Measurements from ENCODE around the gene WDFY4.

DNA sequence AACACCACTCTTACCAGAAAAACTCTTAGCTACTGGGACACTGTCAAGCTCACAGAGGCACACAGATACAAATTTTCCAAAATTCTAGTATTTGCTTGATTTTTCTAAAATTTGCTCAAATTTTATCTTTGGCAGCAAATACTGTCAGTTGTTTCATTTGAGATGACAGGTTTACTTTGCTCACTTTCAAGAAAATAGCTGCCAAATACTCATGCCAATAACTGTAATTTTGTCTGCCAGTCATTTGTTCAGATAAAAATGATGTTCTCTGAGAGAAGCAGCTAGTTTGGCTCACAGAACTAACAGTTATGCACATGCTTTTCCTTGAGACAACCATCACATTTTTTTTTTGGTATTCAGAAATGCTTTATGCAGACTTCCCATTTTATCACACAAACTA lies 172.2 kb downstream of the WDFY4 start:
- TF ChIP-seq, protein P1, sequence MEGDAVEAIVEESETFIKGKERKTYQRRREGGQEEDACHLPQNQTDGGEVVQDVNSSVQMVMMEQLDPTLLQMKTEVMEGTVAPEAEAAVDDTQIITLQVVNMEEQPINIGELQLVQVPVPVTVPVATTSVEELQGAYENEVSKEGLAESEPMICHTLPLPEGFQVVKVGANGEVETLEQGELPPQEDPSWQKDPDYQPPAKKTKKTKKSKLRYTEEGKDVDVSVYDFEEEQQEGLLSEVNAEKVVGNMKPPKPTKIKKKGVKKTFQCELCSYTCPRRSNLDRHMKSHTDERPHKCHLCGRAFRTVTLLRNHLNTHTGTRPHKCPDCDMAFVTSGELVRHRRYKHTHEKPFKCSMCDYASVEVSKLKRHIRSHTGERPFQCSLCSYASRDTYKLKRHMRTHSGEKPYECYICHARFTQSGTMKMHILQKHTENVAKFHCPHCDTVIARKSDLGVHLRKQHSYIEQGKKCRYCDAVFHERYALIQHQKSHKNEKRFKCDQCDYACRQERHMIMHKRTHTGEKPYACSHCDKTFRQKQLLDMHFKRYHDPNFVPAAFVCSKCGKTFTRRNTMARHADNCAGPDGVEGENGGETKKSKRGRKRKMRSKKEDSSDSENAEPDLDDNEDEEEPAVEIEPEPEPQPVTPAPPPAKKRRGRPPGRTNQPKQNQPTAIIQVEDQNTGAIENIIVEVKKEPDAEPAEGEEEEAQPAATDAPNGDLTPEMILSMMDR (IDR thresholded peaks at IDR 0.05): no peak
- TF ChIP-seq POLR2A (IDR thresholded peaks at IDR 0.05) (no peak), POLR2AphosphoS5 (IDR thresholded peaks at IDR 0.05) (no peak), EP300 (IDR thresholded peaks at IDR 0.05) (no peak)
